H9 (cell line): ENCODE data around the gene GPR83. TPM values are rescaled to one million over a fixed set of nuclear protein-coding genes. Genes with fewer than 3 reads are reported as not detected.

Experiments used
- DNase-seq: peaks from one replicate; pipeline ENCODE4 v3.0.0-alpha.2; 2017
- H2AFZ ChIP-seq: one replicate; pipeline ENCODE4 v1.6.1; 2013; ENCODE audit warnings: mild to moderate bottlenecking, low read length, control low read depth, moderate library complexity
- H2AK5ac ChIP-seq: 2 replicates; pipeline ENCODE4 v1.6.1; 2013; ENCODE audit warnings: low read length, control low read depth, mixed read lengths; ENCODE audit not compliant: insufficient read length
- H2BK120ac ChIP-seq: one replicate; pipeline ENCODE4 v1.6.1; 2013; ENCODE audit warnings: low read depth, mild to moderate bottlenecking, low read length, control low read depth, inconsistent platforms; ENCODE audit not compliant: poor library complexity, severe bottlenecking
- H2BK12ac ChIP-seq: 2 replicates; pipeline ENCODE4 v1.6.1; 2013; ENCODE audit warnings: low read length, control low read depth, mixed read lengths, low read depth; ENCODE audit not compliant: insufficient read length
- H2BK15ac ChIP-seq: 2 replicates; pipeline ENCODE4 v1.6.1; 2013; ENCODE audit warnings: low read depth, low read length, control low read depth
- H2BK20ac ChIP-seq: one replicate; pipeline ENCODE4 v1.6.1; 2013; ENCODE audit warnings: low read depth, mild to moderate bottlenecking, low read length, control low read depth, inconsistent platforms; ENCODE audit not compliant: poor library complexity, severe bottlenecking
- H2BK5ac ChIP-seq: 2 replicates; pipeline ENCODE4 v1.6.1; 2013; ENCODE audit warnings: low read length, control low read depth, mixed read lengths; ENCODE audit not compliant: insufficient read length
- H3K14ac ChIP-seq: 2 replicates; pipeline ENCODE4 v1.6.1; 2013; ENCODE audit warnings: low read length, control low read depth; ENCODE audit not compliant: insufficient read depth
- H3K18ac ChIP-seq: 2 replicates; pipeline ENCODE4 v1.6.1; 2013; ENCODE audit warnings: low read depth, mild to moderate bottlenecking, mixed read lengths, low read length, control low read depth; ENCODE audit not compliant: insufficient read length
- H3K23ac ChIP-seq: 2 replicates; pipeline ENCODE4 v1.6.1; 2013; ENCODE audit warnings: low read length, control low read depth, mixed read lengths, low read depth; ENCODE audit not compliant: insufficient read length
- H3K23me2 ChIP-seq: 2 replicates; pipeline ENCODE4 v1.6.1; 2013; ENCODE audit warnings: low read depth, mild to moderate bottlenecking, mixed read lengths, low read length, control low read depth; ENCODE audit not compliant: insufficient read length, poor library complexity, severe bottlenecking
- H3K27ac ChIP-seq: 2 replicates; pipeline ENCODE4 v1.5.1; 2013; ENCODE audit warnings: low read length, control low read depth, mixed read lengths, low read depth; ENCODE audit not compliant: insufficient read length
- H3K27me3 ChIP-seq: 2 replicates; pipeline ENCODE4 v1.6.1; 2013; ENCODE audit warnings: low read length, control low read depth, inconsistent platforms; ENCODE audit not compliant: insufficient read depth
- H3K4ac ChIP-seq: 2 replicates; pipeline ENCODE4 v1.6.1; 2013; ENCODE audit warnings: low read depth, mild to moderate bottlenecking, control low read depth, inconsistent platforms, low read length, moderate library complexity
- H3K4me1 ChIP-seq: 2 replicates; pipeline ENCODE4 v1.6.1; 2013; ENCODE audit warnings: low read length, control low read depth, inconsistent platforms; ENCODE audit not compliant: insufficient read depth
- H3K4me2 ChIP-seq: 2 replicates; pipeline ENCODE4 v1.6.1; 2013; ENCODE audit warnings: low read length, control low read depth, mixed read lengths; ENCODE audit not compliant: insufficient read length, insufficient read depth
- H3K56ac ChIP-seq: 2 replicates; pipeline ENCODE4 v1.6.1; 2013; ENCODE audit warnings: low read depth, mild to moderate bottlenecking, mixed read lengths, low read length, control low read depth; ENCODE audit not compliant: insufficient read length
- H3K79me1 ChIP-seq: 2 replicates; pipeline ENCODE4 v1.6.1; 2013; ENCODE audit warnings: low read depth, mild to moderate bottlenecking, moderate library complexity, low read length, control low read depth, inconsistent platforms; ENCODE audit not compliant: insufficient read depth, poor library complexity, severe bottlenecking
- H3K79me2 ChIP-seq: 2 replicates; pipeline ENCODE4 v1.6.1; 2013; ENCODE audit warnings: low read length, control low read depth, inconsistent platforms; ENCODE audit not compliant: insufficient read depth
- H3K9ac ChIP-seq: 2 replicates; pipeline ENCODE4 v1.6.1; 2013; ENCODE audit warnings: low read length, control low read depth, mixed read lengths; ENCODE audit not compliant: insufficient read length; ENCODE audit errors: extremely low read depth
- H3K9me3 ChIP-seq: one replicate; pipeline ENCODE4 v1.6.1; 2013; ENCODE audit warnings: low read depth, low read length, inconsistent platforms; ENCODE audit not compliant: control insufficient read depth
- H3T11ph ChIP-seq: one replicate; pipeline ENCODE4 v1.6.1; 2013; ENCODE audit warnings: mild to moderate bottlenecking, low read length, control low read depth, inconsistent platforms
- H4K20me1 ChIP-seq: one replicate; pipeline ENCODE4 v1.6.1; 2013; ENCODE audit not compliant: control insufficient read depth, insufficient read length, insufficient read depth
- H4K5ac ChIP-seq: 2 replicates; pipeline ENCODE4 v1.6.1; 2013; ENCODE audit warnings: low read depth, mild to moderate bottlenecking, mixed read lengths, low read length, control low read depth; ENCODE audit not compliant: insufficient read length
- H4K8ac ChIP-seq: replicated peaks from 2 replicates; pipeline ENCODE4 v1.6.1; 2013; ENCODE audit warnings: low read length, control low read depth, mixed read lengths, low read depth; ENCODE audit not compliant: insufficient read length
- H4K91ac ChIP-seq: 2 replicates; pipeline ENCODE4 v1.6.1; 2013; ENCODE audit warnings: low read depth, mild to moderate bottlenecking, moderate library complexity, mixed read lengths, low read length, control low read depth; ENCODE audit not compliant: insufficient read length
- H3K27ac Mint-ChIP-seq, 3 experiments: 2 replicates in 2 of 3; 3 replicates in 1 of 3; pipeline ENCODE4 v1.8.0; 2020 to 2021; ENCODE audit warnings: mixed read lengths in 3 of 3, mild to moderate bottlenecking in 1 of 3, moderate library complexity in 1 of 3
- H3K27me3 Mint-ChIP-seq: 2 replicates; pipeline ENCODE4 v1.8.0; 2021; ENCODE audit warnings: low read depth, mild to moderate bottlenecking, moderate library complexity, mixed read lengths
- H3K36me3 Mint-ChIP-seq, 3 experiments: 2 replicates in 2 of 3; 3 replicates in 1 of 3; pipeline ENCODE4 v1.8.0; 2020 to 2021; ENCODE audit warnings: low read depth in 3 of 3, mixed read lengths in 3 of 3; ENCODE audit not compliant: insufficient read depth in 1 of 3
- H3K4me1 Mint-ChIP-seq, 2 experiments: 2 replicates each; pipeline ENCODE4 v1.8.0; 2020; ENCODE audit warnings: mixed read lengths in 2 of 2
- H3K4me3 Mint-ChIP-seq, 2 experiments: 2 replicates in 1 of 2; 3 replicates in 1 of 2; pipeline ENCODE4 v1.8.0; 2020 to 2021; ENCODE audit warnings: mild to moderate bottlenecking in 2 of 2, mixed read lengths in 2 of 2, moderate library complexity in 1 of 2
- H3K9me3 Mint-ChIP-seq, 2 experiments: 2 replicates in 1 of 2; 3 replicates in 1 of 2; pipeline ENCODE4 v1.8.0; 2020; ENCODE audit warnings: mild to moderate bottlenecking in 2 of 2, mixed read lengths in 2 of 2, moderate library complexity in 1 of 2
- WGBS: extraction: QIAGEN DNeasy Blood & Tissue Kit; methylation state at CpG from one replicate; pipeline ENCODE4 v1.1.7; 2013; ENCODE audit warnings: missing lambda C conversion rate, low lambda C conversion rate, mixed read lengths; ENCODE audit not compliant: insufficient read length; ENCODE audit errors: extremely low coverage; 5-methylcytosine and 5-hydroxymethylcytosine counted together
- total RNA-seq: library from RNA; stranded (reverse); gene quantifications from 2 replicates; pipeline ENCODE4 v1.2.1, GENCODE V29; 2021
- TF ChIP-seq, protein P1 (sequence below): fragments of 200-600 bp; sonication (generic); conservative IDR thresholded peaks from 3 replicates; pipeline ENCODE4 v1.8.0; 2021; ENCODE audit warnings: antibody characterized with exemption, mild to moderate bottlenecking

GPR83 gene
- total RNA-seq, 1 experiment from 2014 or later: not detected

DNA sequence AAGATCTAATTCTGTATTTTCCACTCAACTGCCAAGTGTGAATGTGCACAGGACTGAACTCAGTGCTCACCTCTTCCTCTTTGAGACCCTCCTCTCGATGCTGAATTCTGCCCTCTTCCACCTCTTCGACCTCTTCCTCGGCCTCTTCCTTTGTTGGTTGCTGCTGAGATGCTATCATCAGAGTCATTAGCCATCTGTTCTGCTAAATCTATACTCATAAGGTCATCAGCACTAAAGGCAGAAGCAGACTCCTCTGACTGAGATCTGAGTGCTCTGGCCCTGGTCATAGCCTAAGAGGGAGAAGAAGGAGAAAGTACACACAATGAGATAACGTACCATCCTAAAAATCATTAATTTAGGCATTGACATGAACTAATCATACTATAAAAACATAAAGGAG is 45.9 kb upstream of the GPR83 start:
- no peak overlapping the region for H3K27ac Mint-ChIP-seq
- peaks cover 4 to 38% (median 22%) of the 10 kb centered on the region in 3 experiments; a peak in 5 of 7 replicates for H3K36me3 Mint-ChIP-seq
- H3K79me2 ChIP-seq: no peaks in the 10 kb centered on the region
- no peaks in the 10 kb centered on the region for H3K4me1 ChIP-seq
- no CpG with 5 or more reads among the region's 4 CpGs for WGBS
- no peak overlapping the region for H2AK5ac ChIP-seq
- H3K27me3 Mint-ChIP-seq: no peaks in the 10 kb centered on the region
- no peaks in the 10 kb centered on the region for H3K9me3 ChIP-seq
- no peak overlapping the region for H3K9ac ChIP-seq
- H4K5ac ChIP-seq: no peak overlapping the region
- H3T11ph ChIP-seq: no peak overlapping the region
- no peak overlapping the region for H2BK12ac ChIP-seq
- no peak overlapping the region for H4K8ac ChIP-seq
- H3K14ac ChIP-seq: no peak overlapping the region
- DNase-seq: no peak
- TF ChIP-seq, protein P1, sequence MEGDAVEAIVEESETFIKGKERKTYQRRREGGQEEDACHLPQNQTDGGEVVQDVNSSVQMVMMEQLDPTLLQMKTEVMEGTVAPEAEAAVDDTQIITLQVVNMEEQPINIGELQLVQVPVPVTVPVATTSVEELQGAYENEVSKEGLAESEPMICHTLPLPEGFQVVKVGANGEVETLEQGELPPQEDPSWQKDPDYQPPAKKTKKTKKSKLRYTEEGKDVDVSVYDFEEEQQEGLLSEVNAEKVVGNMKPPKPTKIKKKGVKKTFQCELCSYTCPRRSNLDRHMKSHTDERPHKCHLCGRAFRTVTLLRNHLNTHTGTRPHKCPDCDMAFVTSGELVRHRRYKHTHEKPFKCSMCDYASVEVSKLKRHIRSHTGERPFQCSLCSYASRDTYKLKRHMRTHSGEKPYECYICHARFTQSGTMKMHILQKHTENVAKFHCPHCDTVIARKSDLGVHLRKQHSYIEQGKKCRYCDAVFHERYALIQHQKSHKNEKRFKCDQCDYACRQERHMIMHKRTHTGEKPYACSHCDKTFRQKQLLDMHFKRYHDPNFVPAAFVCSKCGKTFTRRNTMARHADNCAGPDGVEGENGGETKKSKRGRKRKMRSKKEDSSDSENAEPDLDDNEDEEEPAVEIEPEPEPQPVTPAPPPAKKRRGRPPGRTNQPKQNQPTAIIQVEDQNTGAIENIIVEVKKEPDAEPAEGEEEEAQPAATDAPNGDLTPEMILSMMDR: no peak
- H3K27me3 ChIP-seq: no peaks in the 10 kb centered on the region
- no peak overlapping the region for H2BK5ac ChIP-seq
- no peak overlapping the region for H3K4me2 ChIP-seq
- H2AFZ ChIP-seq: no peak overlapping the region
- H3K23ac ChIP-seq: no peak overlapping the region
- H3K56ac ChIP-seq: no peak overlapping the region
- no peak overlapping the region for H4K91ac ChIP-seq
- no peak overlapping the region for H2BK15ac ChIP-seq
- no peak overlapping the region for H3K27ac ChIP-seq
- H3K4me3 Mint-ChIP-seq: no peak overlapping the region
- H3K4ac ChIP-seq: no peak overlapping the region
- H2BK20ac ChIP-seq: no peak overlapping the region
- H4K20me1 ChIP-seq: no peaks in the 10 kb centered on the region
- H3K79me1 ChIP-seq: no peaks in the 10 kb centered on the region
- H2BK120ac ChIP-seq: no peak overlapping the region
- no peaks in the 10 kb centered on the region for H3K4me1 Mint-ChIP-seq
- no peaks in the 10 kb centered on the region for H3K23me2 ChIP-seq
- H3K9me3 Mint-ChIP-seq: no peaks in the 10 kb centered on the region
- H3K18ac ChIP-seq: no peak overlapping the region
